ENCODE measurements around the gene FGF7.
A peak's percentile ranks its signal among the peaks of the same experiment; 100 is the strongest.
"Not testable (repeated sequence)": the region's sequence is repeated elsewhere in the genome, so short reads cannot be mapped to it uniquely, and the experiment has no call there.

DNA sequence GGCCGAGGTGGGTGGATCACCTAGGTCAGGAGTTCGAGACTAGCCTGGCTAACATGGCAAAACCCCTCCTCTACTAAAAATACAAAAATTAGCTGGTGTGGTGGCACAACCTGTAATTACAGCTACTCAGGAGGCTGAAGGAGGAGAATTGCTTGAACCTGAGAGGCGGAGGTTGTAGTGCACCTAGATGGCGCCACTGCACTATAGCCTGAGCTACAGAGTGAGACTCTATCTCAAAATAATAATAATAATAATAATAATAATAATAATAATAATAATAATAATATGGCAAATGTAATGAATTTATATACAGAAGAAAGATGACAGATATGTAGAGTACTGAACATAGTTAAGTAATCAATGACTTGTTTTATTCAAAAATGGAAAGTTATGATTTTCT is 48.2 kb downstream of the FGF7 start:
- TF ChIP-seq, protein P1, sequence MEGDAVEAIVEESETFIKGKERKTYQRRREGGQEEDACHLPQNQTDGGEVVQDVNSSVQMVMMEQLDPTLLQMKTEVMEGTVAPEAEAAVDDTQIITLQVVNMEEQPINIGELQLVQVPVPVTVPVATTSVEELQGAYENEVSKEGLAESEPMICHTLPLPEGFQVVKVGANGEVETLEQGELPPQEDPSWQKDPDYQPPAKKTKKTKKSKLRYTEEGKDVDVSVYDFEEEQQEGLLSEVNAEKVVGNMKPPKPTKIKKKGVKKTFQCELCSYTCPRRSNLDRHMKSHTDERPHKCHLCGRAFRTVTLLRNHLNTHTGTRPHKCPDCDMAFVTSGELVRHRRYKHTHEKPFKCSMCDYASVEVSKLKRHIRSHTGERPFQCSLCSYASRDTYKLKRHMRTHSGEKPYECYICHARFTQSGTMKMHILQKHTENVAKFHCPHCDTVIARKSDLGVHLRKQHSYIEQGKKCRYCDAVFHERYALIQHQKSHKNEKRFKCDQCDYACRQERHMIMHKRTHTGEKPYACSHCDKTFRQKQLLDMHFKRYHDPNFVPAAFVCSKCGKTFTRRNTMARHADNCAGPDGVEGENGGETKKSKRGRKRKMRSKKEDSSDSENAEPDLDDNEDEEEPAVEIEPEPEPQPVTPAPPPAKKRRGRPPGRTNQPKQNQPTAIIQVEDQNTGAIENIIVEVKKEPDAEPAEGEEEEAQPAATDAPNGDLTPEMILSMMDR (IDR thresholded peaks at IDR 0.05; ENCODE audit: insufficient read depth, low read depth, low read length) = peak; percentile 14
- not testable (repeated sequence) for TF ChIP-seq EZH2 (IDR thresholded peaks at IDR 0.05; ENCODE audit: insufficient read depth, low read length)

Measured in astrocyte (in vitro differentiated cells and primary cell).